Measurements from ENCODE around the gene ABHD8.

Gene ABHD8, protein sequence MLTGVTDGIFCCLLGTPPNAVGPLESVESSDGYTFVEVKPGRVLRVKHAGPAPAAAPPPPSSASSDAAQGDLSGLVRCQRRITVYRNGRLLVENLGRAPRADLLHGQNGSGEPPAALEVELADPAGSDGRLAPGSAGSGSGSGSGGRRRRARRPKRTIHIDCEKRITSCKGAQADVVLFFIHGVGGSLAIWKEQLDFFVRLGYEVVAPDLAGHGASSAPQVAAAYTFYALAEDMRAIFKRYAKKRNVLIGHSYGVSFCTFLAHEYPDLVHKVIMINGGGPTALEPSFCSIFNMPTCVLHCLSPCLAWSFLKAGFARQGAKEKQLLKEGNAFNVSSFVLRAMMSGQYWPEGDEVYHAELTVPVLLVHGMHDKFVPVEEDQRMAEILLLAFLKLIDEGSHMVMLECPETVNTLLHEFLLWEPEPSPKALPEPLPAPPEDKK

DNA sequence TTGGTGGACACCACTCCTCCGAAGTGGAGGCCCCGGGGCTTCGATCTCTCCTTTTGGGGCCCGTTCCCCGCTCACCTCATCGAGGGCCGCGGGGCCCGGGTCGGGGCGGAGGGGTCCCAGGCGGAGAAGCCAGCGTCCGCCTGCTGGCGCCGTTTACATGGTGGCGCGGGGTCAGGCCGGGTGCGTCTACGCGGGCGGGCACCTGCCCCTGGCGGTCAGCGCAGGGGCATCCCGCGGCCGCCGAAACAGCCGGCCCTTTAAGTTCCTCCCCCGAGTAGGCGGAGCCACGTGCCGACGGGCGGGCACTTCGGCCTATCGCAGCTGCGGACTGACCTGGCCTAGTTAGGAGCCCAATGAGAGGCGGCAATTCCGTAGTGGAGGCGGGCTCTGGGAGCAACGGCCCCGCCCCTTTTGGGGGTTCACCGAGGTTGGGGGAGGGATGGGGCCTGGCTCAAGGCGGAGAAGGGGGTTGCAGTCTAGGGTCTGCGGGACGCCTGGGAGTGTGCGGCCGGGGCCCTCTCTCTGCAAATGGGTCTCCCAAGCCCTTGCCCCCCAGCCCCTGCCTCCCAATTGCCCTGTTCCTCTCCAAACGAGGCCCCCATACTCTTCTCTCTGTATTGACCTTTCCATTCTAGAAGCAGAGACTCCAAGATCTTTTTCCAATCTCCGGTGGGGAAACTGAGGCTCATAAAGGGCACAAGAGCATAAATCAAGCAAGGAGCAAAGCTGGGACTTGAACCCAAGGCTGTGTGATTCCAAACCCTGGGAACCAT lies at the start of gene ABHD8:
Gene ABHD8, minus strand, starts transcription at position 259 of the 773 bp plus-strand sequence. CDS start 1,809 bp downstream, outside the sequence.
- DNase-seq: peak; percentile 93

DNA sequence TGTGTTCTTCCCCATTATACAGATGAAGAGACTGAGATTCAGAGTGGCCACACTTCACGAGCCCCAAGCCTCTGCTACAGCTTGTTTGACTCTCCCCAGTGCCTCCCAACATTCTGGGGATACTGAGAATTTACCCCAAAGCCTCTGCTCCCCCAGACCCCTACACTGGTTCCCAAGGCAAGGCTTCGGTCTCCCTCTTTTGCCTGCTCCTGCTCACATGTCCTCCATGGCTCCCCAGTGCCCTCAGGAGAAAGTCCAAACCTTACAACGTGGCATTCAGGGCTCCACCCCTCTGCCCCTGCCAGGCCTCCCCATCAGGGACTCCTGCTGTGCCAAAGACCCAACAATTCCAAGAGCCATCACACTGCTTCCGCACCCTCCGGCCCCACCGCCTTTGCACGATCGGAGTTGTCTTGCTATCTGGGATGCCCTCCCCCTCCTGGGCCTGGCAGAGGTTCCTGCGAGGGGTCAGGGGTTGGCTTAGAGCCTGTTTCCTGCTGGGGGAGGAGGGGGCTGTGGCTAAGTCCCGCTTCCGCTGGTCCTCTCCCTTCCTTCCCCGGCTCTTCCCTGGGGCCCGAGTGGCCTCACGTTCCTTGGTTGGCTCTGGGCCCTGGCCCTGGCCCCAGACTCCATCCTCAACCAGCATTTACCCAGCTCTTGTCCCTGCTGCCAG lies 49.5 kb upstream of the ABHD8 start:
- no peak for DNase-seq

DNA sequence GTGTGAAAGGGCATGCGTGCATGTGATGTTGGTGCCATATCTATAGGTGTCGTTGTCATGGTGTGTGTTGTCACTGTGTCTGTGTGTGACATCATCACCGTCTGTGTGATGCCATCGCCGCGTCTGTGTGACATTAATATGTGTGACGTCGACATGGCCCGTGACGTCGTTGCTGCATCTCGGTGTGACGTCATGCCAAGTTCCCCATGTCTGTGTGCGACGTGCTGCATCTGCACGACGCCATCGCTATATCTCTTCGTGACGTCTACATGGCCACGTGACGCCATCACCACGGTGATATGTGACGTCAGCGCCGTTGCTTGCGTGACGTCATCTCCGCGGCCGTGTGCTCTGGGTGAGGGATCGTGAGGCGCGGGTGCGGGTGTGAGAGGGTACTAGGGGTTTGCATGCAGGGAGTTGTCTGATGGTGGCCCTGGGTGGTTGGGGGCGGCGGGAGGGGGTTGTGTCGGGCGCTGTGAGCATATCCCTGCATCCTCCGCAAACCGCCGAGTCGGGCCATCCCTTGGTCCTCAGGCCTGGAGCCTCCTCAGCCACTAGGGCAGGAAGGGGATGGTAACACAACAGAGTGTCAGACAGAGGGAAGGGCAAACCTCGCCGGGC lies 48.7 kb upstream of the ABHD8 start:
- DNase-seq: no peak

DNA sequence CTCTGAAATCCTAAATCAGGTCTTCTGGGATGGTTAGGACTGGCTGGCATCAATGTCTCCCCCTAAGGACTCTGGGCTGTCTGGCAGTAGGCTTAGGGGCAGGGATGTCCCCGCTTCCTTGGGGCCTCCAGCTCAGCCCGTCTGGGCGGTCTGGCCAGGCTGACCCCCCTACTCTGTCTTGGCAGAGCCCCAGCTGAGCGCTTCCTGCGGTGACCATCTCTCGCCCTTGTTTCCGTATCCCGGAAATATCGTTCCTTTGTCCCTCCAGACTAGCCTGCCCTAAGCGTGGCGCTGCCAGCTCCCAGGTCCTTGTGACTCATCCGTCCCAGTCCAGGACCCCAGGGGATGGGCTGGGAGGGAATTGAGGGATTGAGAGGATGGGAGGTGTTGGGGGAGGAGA lies 45.5 kb upstream of the ABHD8 start:
- no peak for DNase-seq

DNA sequence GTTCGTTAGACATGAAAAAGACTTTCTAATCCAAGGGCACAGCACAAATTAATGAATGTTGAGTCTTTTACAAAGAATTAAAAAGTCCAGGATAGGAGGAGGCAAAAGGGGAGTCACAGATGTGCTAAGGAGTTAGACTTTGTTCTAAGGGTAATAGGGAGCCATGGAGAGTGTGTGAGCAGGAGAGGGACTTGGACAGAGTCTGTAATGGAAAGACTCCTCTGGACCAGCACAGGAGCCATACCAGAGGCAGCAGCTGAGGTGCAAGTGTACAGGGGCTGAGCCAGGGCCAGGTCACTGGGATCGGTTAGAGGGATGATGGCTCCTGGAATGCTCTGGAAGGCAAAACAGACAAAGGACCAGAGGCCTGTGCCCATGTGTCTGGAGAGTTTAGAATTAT lies 44.7 kb upstream of the ABHD8 start:
- no peak for DNase-seq

DNA sequence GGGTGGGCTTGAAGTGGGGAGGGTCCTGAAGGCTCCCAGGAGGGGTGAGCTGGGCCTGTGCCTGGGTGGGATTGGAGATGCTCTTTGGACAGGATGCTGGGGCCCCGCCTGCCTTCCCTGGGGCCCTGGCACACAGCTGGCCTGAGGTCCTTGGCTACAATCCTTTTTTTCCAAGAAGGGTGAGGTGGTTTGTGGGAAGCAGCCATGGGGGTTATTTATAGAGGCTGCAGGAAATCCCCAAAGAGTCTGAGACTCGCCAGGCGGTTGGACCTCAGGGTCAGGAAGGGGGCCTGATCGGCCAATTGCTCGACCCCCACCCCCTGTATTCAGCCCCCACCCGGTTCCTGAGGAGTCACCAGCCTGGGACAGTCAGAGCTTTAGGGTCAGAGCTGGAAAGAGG lies 44.1 kb upstream of the ABHD8 start:
- DNase-seq: no peak

DNA sequence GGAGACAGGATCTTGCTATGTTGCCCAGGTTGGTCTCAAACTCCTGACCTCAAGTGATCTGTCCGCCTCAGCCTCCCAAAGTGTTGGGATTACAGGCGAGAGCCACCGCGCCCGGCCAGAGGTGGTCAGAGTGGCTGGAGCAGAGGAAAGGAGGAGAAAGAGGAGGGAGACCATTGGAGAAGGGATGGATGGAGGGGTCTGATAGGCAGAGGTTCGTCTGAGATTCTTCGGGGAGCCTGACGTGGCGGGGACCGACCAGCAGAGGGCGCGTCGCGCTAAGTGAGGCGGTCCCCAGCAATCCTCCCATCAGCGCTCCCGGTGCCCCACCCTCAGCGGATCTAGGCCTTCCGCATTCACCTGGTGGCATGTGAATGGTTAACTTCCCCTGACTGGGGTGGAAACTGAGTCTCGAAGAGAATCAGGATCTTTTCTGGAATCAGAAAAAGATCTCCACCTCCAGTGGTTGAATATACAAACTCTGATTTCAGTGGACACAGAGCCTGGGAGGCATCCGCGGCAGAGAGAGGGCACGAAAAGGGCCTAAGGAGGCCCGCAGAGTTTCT lies 43.0 kb upstream of the ABHD8 start:
- DNase-seq: peak; percentile 62

DNA sequence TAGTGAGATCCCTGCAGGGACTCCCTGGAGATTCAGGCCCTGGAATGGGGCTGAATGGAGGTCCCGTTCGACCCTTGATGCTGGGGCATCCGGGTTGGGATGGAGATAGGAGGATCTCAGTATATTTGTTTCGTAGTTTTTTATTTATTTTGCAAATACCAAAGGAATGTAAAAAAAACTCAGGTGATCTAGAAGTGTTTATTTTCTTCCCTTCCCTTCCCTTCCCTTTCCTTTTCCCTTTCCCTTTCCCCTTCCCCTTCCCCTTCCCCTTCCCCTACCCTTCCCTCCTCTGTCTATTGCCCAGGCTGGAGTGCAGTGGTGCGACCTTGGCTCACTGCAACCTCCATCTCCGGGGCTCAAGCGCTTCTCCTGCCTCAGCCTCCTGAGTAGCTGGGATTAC lies 38.6 kb upstream of the ABHD8 start:
- no peak for DNase-seq

DNA sequence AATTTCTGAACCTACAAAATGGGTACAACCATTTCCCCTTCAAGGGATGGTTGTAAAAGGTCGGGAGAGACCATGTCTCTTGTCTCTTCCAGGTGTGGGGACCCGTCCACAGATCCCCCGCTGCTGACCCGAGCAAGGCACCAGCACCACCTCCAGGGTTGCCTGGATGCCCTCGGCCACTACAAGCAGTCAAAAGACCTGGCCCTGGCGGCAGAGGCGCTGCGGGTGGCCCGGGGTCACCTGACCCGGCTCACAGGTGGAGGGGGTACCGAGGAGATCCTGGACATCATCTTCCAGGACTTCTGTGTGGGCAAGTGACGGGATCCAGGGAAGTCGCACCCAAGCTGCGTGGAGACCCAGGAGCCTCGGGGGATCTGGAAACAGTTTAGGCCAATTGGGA lies 38.2 kb upstream of the ABHD8 start:
- no peak for DNase-seq

DNA sequence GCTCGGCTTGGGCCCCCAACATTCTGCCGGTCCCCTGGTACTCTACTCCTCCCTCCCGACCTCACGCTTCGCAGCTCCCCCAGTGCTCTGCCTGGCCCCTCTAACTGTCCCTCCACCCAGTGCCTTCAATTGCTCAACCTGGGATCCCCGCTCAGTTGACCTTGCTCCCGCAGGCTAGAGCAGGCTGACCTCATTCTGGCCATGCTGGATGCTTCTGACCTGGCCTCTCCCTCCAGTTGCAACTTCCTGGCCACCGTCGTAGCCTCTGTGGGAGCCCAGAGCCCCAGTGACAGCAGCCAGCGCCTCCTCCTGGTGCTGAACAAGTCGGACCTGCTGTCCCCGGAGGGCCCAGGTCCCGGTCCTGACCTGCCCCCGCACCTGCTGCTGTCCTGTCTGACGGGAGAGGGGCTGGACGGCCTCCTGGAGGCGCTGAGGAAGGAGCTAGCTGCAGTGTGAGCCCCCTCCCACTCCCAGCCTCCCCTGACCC lies 37.7 kb upstream of the ABHD8 start:
- no peak for DNase-seq

DNA sequence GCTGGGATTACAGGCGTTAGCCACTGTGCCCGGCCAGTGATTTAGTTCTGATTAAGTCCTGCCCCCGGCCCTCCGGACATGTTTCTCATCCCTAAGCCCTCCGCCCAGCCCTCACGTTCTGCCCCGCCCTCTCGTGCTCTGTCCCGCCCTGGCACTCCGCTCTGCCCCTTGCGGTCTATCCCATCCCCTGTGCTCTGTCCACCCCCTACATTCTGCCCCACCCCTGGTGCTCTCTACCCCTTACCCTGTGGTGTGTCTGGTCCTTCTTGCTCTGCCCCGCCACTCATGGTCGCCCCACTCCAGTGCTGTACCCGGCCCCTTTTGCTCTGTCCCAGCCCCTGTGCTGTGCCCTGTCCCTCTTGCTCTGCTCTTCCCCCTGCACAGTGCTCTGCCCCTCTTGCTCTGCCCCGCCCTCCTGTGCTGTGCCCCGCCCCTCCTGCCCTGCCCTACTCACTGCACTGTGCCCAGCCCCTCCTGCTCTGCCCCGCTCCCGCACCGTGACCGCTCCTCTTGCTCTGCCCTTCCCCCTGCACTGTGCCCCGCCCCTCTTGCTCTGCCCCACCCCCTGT lies 37.2 kb upstream of the ABHD8 start:
- no peak for DNase-seq

DNA sequence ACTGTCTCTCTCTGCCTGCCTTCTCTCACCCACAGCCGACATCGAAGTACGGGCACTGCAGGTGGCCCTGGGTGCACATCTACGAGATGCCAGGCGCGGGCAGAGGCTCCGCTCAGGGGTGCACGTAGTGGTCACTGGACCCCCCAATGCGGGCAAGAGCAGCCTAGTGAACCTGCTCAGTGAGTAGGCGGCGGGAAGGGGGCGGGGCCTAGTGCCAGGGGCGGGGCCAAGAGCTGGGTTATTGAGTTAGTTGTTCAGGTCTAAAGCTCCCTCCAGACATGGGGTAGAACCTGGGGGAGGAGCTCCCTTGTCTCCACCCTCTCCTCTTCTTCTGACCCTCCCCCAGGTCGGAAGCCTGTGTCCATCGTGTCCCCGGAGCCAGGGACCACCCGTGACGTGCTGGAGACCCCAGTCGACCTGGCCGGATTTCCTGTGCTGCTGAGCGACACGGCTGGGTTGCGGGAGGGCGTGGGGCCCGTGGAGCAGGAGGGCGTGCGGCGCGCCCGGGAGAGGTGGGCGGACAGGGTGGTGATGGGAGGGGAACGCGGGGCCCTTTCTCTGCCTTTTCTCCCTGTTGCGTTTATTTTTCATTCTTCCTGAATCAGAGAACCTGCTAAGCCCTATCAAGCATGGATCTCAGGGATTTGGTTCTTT lies 36.0 kb upstream of the ABHD8 start:
- DNase-seq: no peak

DNA sequence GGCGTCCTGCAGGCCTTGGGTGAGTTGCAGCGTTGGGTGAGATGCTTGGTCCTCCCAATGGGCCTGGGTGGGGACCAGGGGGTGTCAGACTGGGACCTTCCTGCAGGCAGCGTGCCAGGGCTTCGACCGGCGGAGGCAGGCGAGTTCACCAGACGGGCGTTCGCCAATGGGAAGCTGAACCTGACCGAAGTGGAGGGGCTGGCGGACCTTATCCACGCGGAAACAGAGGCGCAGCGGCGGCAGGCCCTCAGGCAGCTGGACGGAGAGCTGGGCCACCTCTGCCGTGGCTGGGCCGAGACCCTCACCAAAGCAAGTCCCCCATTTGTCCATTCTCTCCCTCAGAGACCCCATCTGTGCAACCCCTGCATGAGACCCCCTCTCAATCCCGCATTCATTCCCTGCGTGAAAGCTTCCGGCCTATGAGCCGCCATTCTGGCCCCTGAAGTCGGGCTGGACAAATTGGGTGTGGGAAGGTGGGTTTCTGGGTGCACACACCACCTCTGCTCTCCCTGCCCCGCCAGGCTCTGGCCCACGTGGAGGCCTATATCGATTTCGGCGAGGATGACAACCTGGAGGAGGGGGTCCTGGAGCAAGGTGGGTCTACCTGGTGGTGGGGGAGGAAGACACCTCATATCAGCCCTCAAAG lies 35.3 kb upstream of the ABHD8 start:
- DNase-seq: no peak

DNA sequence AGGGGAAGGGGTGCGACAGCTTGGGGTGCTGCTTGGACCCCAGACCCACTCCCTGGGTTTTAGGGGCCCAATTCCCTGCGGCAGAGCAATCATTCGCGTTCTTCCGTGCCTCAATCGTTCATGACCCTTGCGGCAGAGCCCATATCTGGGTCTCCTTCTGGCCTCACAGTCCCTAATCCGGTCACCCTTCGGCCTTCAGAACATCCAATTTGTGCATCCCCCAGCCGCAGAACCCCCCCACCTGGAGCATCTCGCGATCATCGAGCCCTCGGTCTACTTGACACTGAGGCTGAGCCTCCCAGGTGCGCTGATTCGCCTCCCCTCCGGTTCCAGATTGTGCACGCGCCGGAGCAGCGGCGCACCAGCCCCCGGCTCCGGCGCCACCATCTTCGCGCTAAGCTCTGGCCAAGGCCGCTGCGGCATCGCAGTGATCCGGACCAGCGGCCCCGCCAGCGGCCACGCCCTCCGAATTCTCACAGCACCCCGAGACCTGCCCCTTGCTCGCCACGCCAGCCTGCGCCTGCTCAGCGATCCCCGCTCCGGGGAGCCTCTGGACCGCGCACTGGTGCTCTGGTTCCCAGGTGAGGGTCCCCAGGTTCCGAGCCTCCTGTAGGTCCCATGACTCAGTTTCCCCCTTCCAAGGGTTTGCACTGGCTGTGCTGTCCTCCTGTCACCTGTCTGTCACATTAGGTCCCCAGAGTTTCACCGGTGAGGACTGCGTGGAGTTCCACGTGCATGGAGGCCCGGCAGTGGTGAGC lies 34.6 kb upstream of the ABHD8 start:
- DNase-seq: peak; percentile 35

DNA sequence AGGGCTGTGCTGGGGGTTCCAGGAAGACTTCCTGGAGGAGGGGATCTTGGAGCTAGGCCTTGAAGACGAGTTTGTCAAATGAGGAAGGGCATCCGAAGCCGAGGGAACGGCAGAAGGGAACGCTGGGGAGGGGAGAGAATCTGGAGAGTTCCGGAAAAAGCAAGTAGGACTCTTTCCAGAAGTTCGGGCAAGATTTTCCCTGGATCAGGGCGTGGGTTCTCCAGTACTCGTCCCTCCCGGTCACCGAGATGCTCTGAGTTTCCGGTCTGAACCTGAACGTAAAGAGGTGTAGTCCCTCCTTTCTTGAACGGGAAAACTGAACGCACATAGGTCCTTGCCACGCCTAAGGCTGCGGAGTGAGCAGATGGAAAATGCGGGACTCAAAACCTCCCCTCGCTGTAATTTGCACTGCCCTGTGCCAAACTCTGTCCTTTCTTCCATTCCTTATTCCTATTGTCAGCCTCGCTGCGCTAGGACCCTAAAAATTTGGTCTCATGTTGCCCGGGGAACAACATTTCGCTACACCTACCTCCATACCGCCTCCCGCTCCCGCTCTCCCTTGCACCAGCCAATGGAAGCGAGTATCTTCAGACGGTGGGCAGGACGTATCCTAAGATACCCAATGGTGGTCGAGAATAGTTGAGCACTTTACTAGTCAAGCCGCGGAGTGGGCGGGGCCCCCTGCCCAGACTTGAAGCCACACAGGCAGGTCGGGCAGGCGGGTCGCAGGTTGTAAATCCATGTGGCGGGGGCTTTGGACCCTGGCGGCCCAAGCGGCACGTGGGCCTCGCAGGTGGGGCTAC lies 33.8 kb upstream of the ABHD8 start, which contains the start of gene GTPBP3:
Gene GTPBP3, plus strand, starts transcription at position 682 of the 803 bp plus-strand sequence. Its CDS starts 59 bp downstream, at position 741.
- DNase-seq: peak; percentile 99

DNA sequence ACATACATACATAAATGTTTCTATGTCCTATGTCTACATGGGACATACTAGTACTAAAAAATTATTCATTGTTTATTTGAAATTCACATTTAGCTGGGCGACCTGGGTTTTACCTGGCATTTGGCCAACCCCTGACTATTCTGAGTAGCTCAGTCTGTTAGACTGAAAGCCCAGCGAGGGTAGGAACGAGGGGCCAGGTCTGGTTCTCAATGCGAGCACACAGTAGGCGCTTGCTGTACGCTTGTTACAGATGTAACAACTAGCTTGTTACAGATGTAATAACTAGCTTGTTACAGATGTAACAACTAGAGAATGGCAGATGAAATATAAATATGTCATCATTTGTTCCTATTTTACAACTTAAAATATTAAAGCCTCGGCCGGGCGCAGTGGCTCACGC lies 32.4 kb upstream of the ABHD8 start:
- DNase-seq: no peak

DNA sequence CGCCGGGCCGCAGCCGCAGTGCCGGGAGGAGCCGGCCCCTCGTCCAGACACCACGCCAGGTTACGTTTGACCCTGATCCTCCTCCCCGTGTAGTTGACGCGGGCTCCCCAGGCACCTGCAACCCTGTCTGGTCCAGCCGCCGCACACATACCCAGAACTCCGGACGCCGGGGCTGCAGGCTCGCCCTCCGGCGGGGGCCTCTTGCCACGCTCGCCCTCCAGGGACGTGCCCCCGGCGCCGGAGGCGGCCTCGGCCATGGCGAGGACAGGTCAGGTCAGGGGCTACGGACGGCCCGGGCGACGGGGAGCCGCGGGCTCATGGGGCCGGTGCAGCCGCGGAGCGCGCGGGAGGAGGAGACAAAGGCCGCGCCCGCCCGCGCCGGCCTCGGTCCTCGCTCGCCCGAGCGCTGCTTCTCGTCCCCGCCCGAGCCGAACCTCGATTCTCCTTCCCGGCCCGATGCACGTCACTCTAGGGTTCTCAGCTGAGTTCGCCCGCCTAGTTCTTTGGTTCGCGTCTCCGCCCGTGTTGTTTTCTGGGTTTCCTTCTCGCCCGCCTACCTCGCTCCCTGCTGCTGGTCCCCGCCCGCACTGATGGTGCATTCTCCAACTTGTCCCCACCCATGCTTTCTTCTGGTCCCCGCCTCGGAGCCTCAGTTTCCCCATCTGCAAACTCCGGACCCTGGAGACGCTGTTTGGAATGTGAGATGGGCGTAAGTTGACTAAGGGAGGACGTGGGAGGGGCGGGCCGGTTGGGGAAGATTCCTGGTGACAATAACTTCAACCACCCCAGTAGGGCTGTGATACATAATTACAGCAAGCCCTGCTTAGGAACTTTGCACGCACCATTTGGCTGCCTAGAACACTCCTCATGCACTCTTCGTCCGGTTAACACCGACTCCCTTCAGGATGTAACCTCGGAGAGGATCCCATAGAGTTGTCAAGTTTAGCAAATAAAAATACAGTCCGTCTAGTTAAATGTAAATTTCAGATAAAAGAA lies 31.5 kb upstream of the ABHD8 start, which contains the start of gene ANO8:
Gene ANO8, minus strand, starts transcription at position 442 of the 996 bp plus-strand sequence. Its CDS starts 185 bp downstream, at position 257.
- DNase-seq: peak; percentile 95

Data from NCI-H1092 treated with DMSO at 0.1 percent for 48 hours (cell line).